ENCODE measurements around the gene RASSF5.

Gene RASSF5

DNA sequence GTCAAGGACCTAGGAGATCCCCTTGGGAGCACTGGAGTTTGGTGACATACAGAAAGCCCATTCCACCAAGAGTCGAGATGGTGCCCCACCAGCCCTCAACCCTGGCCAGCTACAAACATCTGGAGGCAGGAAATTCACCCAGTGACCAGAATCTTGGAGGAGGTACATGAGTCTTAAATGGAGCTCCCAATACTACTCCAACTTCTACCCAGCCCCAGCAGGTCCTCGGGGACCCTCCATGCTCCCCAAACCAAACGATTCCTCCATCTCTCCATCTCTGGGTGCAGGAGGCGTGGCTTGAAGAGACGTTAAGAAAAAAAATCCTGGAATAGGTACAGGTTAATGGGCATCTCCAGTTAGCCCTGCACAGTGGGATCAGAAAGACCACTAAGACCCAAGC lies 5.5 kb upstream of the RASSF5 start:
- no peaks in the 10 kb centered on the region for H3K9me3 Mint-ChIP-seq
- H3K4me3 Mint-ChIP-seq: no peak overlapping the region
- H3K36me3 Mint-ChIP-seq: peaks cover 21% of the 10 kb centered on the region
- DNase-seq (ENCODE audit: low spot score in 2 of 2) (no peak), ATAC-seq (no peak)
- no peak overlapping the region for H3K27ac Mint-ChIP-seq
- peaks cover 41% of the 10 kb centered on the region for H3K4me1 Mint-ChIP-seq

DNA sequence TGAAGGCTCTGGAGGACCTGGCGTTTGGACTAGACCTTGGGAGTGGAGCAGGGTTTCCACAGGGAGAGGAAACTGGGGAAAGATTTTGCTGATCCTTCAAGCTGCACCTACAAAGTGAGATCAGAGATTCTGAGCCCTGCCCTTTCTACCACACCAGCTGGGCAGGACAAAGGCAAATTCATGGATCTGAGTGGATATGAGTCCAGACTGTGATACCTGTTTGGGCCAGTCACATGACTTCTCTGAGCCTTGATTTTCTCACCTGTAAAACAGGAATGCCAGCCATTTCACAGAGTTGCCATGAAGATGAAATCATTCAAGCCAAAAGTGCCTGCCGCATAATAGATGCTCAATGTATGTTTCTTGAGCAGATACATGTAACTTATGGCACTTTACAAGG lies 4.9 kb upstream of the RASSF5 start:
- Mint-ChIP-seq H3K27ac (no peak overlapping the region), H3K36me3 (peaks cover 17% of the 10 kb centered on the region), H3K4me1 (peaks cover 36% of the 10 kb centered on the region), H3K4me3 (no peak overlapping the region), H3K9me3 (no peaks in the 10 kb centered on the region)
- no peak for ATAC-seq
- DNase-seq (ENCODE audit: low spot score in 2 of 2): no peak

DNA sequence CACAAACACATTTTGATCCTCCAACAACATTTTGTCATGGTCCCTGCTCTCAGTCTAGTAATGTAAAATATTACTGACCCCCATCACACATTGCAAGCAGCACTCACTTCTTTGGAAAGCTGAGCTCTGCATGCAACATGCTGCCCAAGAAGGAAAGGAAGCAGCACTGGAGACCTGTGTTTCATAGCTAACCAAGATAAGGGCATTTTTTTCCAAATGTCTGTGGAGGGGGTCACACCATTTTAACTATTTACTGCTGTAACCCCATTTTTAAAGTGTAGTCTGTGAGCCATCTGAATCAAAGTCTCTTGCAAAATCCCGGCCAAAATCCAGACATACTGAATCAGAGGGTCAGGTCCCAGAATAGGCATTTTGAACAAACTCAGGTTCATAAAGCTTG lies 4.5 kb upstream of the RASSF5 start:
- H3K27ac Mint-ChIP-seq: no peak overlapping the region

DNA sequence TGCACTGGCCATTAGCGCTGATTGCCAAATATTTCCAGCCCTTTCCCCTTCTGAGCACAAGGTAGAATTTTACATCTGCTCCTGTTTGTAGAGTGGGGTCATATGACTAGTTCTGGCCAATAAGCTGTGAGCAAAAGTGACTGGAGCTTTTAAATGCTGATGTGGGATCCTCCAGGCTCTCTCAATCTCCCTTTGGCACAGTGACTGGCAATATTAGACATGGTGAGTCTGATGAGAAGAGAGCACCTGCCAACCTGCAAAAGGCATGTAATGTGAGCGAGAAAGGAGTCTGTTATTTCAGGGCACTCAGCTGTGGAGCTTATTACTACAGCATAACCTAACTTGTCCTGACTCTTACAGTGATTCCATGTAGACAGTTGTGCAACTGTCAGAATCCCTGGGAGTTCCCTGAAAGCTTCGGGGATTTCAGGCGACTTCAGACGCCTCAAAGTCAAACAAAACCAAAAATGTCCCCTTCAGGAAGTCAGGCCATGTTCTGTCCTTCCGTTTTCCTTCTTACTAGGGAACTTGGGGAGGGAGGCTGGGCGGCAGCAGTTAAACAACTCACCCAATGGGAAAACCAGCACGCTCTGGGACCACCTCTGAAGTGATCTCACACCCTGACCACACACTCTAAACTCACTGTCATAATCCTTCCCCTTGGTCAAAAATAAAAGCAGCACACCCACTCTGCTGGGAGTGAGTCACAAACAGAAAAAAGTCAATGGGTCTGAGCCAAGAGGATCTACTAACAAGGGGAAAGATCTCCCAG lies 3.6 kb upstream of the RASSF5 start:
- Mint-ChIP-seq H3K9me3 (no peaks in the 10 kb centered on the region), H3K4me3 (peak overlapping the region; percentile 18), H3K27ac (peak overlapping the region; percentile 8), H3K4me1 (peaks cover 43% of the 10 kb centered on the region), H3K36me3 (peaks cover 11% of the 10 kb centered on the region)
- DNase-seq (ENCODE audit: low spot score in 2 of 2) (peak; percentile 37 to 80), ATAC-seq (peak; percentile 88)

More for the DNA sequence above, 4.5 kb upstream of the RASSF5 start:
- Mint-ChIP-seq H3K4me1 (peaks cover 36% of the 10 kb centered on the region), H3K4me3 (no peak overlapping the region), H3K36me3 (peaks cover 16% of the 10 kb centered on the region), H3K9me3 (no peaks in the 10 kb centered on the region)
- no peak for ATAC-seq
- DNase-seq (ENCODE audit: low spot score in 2 of 2): no peak

DNA sequence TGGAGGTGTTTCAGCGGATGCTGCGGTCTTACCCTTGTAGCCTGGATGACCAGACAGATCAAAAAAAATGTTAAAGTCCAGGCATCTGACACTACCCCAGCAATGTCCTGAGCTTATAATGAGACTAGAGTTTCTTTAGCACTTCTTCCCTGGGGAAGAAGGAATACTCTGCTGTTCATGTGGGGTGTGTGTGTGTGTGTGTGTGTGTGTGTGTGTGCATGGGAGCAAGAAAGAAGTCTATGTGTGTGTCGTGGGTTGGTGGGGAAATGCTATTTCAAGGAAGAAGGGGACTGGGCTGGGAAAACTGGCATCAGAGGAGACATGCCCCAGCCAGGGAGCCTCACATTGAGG lies 3.0 kb upstream of the RASSF5 start:
- Mint-ChIP-seq H3K4me1 (peaks cover 48% of the 10 kb centered on the region), H3K4me3 (peak overlapping the region; percentile 18), H3K27ac (peak overlapping the region; percentile 8), H3K9me3 (no peaks in the 10 kb centered on the region), H3K36me3 (peaks cover 9% of the 10 kb centered on the region)
- DNase-seq (ENCODE audit: low spot score in 2 of 2) (no peak), ATAC-seq (no peak)

DNA sequence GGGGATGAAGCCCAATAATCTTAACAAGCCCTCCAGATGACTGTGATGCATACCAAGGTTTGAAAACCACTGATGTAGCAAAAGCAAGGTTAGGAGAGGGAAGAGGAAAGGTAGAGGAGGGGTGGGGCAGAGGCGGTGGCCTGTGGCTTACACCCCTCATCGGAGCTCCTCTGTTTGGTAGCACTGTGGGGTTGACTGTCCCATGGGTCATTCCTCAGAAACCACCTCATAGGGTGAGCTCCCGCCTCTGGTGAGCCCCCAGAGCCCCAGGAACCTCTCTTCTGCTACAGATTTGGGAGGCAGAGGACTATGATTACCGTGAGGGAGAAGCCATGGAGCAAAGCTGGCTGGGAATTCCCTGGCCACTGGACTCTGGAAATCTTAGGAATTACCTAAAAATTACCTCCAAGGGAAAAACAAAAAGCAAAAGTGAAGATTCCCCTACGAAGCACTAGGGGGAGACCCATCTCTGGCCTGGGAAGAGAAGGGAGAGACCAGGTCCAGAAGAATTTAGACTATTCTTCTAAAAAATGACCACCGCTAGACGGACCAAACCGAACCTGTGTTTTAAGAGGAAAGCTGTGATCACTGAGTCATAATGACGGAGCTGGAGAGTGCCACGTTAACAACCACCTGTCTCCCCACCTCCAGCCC lies 1.5 kb upstream of the RASSF5 start:
- H3K4me1 Mint-ChIP-seq: peaks cover 54% of the 10 kb centered on the region
- H3K9me3 Mint-ChIP-seq: no peaks in the 10 kb centered on the region
- H3K36me3 Mint-ChIP-seq: peaks cover 9% of the 10 kb centered on the region
- H3K27ac Mint-ChIP-seq: no peak overlapping the region
- ATAC-seq (no peak), DNase-seq (ENCODE audit: low spot score in 2 of 2) (peak in 1 of 2 donors; percentile 56)
- H3K4me3 Mint-ChIP-seq: peak overlapping the region; percentile 73

DNA sequence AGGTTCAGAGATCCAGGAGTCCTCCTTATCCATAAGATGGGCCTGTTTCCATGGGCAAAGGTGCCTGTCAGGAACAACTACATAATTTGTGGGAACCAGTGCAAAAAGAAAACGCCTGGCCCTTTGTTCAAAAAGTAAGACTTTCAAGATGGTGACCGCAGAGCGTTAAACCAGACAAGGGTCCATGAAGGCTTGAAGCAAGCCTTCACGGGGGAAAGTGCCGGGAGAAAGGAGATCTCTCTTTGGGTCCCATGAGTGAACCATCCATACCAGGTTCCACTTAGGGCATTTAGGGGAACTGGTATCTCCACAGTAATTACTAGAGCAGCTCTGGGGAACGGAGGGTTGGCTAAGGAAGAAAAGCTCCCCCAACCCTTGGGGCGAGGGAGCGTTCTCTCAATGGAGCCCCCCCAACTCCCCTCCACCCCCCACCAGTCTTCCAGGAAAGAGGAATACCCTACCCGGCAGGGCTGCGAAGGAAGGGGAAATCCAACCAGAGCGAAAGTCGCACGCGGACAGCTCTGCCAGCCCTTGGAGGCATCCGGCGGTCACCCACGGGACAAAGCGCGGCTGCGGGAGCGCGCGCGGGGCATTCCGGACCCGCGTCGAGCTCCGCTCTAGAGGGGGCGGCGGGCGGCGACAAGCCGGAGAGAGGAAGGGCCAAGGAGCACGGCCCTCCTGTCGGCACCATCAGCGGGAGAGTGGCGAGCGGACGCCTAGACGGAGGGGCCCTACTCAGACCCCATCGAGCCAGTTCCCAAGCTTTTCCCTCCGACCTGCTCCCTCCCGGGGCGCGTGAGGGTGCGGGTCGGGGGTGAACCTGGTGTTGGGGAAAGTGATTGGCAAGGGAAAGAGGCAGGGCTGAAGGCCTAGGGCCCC lies 687 bp upstream of the RASSF5 start:
- H3K4me1 Mint-ChIP-seq: peaks cover 54% of the 10 kb centered on the region
- H3K9me3 Mint-ChIP-seq: no peaks in the 10 kb centered on the region
- no peak overlapping the region for H3K27ac Mint-ChIP-seq

DNA sequence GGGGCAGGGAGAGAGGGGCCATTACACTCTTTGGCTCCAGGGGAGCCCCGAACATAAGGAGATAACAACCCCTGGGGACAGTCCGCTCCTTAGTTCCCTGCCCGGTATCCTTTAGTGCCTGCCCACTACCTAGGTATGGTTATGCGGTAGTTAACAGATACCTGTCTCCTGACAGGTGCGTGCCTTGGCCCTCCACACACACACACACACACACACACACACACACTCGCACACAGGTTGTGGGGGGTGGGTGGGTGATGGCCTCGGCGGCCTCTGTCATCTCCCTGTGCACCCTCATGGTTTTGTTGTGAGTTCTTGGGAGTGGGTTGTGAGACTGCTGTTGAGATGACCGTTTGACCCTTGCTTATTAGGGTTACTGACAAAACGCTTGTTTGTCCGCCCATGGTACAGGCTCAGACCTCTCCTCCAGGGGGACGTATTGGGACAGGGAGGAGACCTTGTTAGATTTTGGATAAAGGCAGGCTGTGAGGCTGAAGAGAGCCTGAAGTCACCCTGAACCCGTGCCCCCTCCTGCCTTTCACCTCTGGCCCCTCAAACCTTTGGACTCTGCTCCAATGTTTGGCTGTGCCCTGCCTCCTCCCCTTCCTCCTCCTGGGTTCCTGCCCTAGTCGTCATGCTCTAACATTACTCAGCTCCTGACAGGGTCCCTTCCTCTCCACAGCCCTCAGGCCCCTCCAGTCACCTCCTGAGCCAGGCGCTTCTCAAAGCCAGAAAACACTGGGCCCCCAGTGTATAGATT lies 979 bp downstream of the RASSF5 start:
- DNase-seq (ENCODE audit: low spot score in 2 of 2) (no peak), ATAC-seq (no peak)
- no peak overlapping the region for H3K27ac Mint-ChIP-seq
- peaks cover 9% of the 10 kb centered on the region for H3K36me3 Mint-ChIP-seq
- peaks cover 51% of the 10 kb centered on the region for H3K4me1 Mint-ChIP-seq
- H3K4me3 Mint-ChIP-seq: peak overlapping the region; percentile 73
- H3K9me3 Mint-ChIP-seq: no peaks in the 10 kb centered on the region

More for the DNA sequence above, 687 bp upstream of the RASSF5 start:
- peak; percentile 32 to 71 for DNase-seq (ENCODE audit: low spot score in 2 of 2)
- peaks cover 9% of the 10 kb centered on the region for H3K36me3 Mint-ChIP-seq
- peak; percentile 39 for ATAC-seq
- peak overlapping the region; percentile 73 for H3K4me3 Mint-ChIP-seq

DNA sequence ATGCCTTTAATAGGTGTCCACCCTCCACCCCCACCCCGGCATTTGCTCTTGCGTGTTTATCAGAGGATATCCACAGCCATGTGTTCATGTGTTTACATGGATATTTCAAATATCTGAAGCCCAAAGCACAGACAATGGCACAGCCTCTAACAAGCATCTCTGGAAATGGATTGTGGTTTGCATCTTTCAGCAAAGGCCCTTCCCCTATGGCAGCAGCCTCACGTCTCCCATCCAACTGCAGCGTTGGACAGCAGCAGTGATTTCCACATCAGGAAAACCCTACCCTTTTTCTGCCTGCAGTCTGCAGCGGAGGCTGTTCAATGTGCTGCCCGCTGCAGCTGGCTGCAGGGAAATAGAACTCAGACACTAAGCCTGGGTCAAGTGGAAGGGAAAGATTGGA lies 1.6 kb downstream of the RASSF5 start:
- ATAC-seq: no peak
- H3K4me1 Mint-ChIP-seq: peaks cover 44% of the 10 kb centered on the region
- H3K9me3 Mint-ChIP-seq: no peaks in the 10 kb centered on the region
- H3K36me3 Mint-ChIP-seq: peaks cover 9% of the 10 kb centered on the region
- no peak for DNase-seq (ENCODE audit: low spot score in 2 of 2)
- no peak overlapping the region for H3K27ac Mint-ChIP-seq
- H3K4me3 Mint-ChIP-seq: peak overlapping the region; percentile 73

DNA sequence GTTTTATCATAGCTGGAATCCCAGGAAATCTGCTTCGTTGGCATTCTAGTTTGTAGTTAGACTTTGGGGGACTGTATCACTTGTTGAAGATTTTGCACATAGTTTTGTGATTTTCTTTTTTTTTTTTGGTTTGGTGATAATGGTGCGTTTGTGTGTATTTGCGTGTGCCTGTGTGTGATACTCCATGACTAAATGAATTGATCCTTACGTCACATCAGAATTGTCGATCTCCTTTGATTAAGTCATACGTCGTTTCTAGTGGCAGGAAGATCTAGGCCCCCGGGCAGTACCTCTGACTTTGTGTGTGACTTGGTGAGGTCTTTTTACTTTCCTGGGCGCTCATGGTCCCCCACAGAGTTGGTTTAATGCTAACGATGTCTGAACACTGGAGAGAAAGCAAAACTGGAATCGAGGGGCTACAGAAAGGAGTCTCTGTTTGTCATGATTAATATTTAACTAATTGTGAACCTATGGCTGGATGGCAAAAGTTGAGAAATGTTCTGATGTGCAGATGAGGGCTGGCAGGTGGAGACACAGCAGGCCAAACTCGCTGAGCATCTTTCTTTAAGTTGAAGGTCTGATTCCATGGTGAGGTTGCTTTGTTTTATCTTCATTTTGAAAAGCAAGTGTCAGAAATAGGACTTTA lies 2.4 kb downstream of the RASSF5 start:
- Mint-ChIP-seq H3K36me3 (peaks cover 5% of the 10 kb centered on the region), H3K4me1 (peaks cover 37% of the 10 kb centered on the region), H3K9me3 (no peaks in the 10 kb centered on the region), H3K27ac (no peak overlapping the region), H3K4me3 (no peak overlapping the region)
- DNase-seq (ENCODE audit: low spot score in 2 of 2) (no peak), ATAC-seq (no peak)

DNA sequence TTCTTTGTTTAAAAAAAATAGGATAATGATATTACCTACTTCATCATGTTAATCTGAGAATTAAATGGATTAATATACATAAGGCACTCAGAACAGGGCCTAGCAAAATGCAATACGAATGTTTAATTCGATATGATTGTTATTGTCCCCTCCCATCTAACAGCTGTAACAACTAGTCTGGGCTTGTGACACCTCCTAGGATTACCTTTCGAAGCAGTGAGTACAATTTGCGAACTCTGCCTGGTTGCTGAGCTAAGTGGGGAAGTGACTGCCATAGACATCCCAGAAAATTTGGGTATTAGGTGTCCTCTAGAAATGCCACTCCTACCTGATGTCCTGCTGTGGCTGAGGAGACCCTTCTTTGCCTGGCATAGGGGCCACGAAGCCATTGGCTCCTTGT lies 3.0 kb downstream of the RASSF5 start:
- Mint-ChIP-seq H3K4me3 (no peak overlapping the region), H3K9me3 (no peaks in the 10 kb centered on the region), H3K27ac (no peak overlapping the region), H3K4me1 (peaks cover 30% of the 10 kb centered on the region), H3K36me3 (peaks cover 5% of the 10 kb centered on the region)
- DNase-seq (ENCODE audit: low spot score in 2 of 2) (no peak), ATAC-seq (no peak)

DNA sequence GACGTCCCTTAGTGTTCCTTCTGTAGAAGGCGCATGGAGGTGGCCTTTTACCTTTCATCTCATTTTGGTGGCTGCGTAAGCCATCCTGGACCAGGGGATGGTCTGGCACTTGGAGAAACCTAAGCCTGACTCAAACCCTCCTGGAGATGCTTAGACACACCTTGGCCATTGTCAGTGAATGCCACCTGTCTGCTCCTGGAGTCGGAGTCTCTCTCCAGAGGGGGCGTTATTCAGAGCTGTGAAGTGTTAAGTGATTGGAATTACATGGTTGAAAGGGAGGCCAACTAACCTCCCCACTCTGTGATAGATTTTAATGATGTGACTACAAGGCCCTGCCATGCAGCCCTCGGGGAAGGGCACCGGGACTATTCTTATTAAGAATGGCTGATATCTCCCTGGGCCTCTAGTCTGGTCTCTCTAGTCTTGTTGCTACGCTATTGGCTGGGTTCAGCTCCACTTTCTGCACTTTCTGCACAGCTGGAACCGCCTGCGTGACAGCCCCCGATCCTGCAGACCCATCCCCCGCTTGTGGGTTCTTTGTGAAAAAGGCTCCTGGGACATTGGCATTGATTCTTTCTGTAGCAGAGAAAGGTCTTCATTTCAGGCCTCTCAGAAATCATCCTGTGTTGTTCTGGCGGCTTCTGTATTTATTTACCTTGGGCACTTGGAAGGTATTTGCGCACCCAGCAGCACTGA lies 4.2 kb downstream of the RASSF5 start:
- no peak for DNase-seq (ENCODE audit: low spot score in 2 of 2)
- H3K27ac Mint-ChIP-seq: no peak overlapping the region

DNA sequence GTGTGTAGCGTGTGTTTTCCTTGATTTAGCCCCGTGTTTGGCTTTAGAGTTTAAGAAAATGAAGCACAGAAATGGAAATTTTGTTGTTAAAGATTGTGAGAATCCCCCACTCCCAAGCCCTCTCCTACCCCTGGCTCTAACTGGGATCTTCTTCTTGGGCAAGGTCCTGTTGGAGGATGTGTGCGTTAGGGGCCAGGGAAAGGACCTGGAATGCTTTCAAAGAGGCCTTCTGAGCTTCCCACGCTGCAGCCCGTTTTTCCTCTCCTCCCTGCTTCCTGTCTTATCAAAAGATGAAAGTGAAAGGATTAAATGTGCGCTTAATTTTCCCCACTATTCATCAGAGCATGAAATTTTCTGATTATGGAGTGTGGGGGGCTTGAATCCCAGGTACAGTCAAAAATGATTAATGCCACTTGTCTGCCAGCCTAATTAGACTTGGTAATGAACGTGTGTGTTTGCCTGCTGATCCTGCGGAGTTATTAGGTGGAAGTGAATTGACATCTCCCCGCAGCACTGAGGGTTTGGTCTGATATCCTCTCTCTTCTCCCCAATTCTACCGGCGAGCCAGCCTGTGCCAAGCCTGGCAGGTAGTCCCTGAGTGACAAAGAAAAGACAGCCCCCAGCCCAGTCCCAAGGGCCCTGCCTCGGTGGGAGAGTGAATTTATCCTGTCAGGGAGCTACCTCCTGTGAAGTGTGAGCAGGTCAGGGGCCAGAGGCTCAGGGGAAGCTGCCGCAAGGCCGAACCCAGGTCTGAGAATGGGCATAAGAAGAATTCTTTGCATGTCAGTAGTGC lies 4.9 kb downstream of the RASSF5 start:
- H3K36me3 Mint-ChIP-seq: peaks cover 5% of the 10 kb centered on the region
- DNase-seq (ENCODE audit: low spot score in 2 of 2): no peak
- no peak overlapping the region for H3K4me3 Mint-ChIP-seq
- peaks cover 17% of the 10 kb centered on the region for H3K4me1 Mint-ChIP-seq
- no peak overlapping the region for H3K27ac Mint-ChIP-seq
- no peak for ATAC-seq
- H3K9me3 Mint-ChIP-seq: no peaks in the 10 kb centered on the region

More for the DNA sequence above, 4.2 kb downstream of the RASSF5 start:
- Mint-ChIP-seq H3K9me3 (no peaks in the 10 kb centered on the region), H3K4me1 (peaks cover 21% of the 10 kb centered on the region), H3K4me3 (no peak overlapping the region), H3K36me3 (peaks cover 5% of the 10 kb centered on the region)
- ATAC-seq: no peak
